Esophagus (tissue), 2 donors: ENCODE measurements around the gene ESR1. TPM values are rescaled to one million over a fixed set of nuclear protein-coding genes. Genes with fewer than 3 reads are reported as not detected.
"Not testable (repeated sequence)": the region's sequence is repeated elsewhere in the genome, so short reads cannot be mapped to it uniquely, and the experiment has no call there.

Experiments
- H3K27ac ChIP-seq, 2 donors: one replicate each; pipeline ENCODE4 v1.5.1; 2013; ENCODE audit warnings: low read depth in 2 of 2, mild to moderate bottlenecking in 2 of 2, inconsistent platforms in 1 of 2, low read length in 1 of 2, moderate library complexity in 1 of 2
- H3K27me3 ChIP-seq, 2 donors: one replicate each; pipeline ENCODE4 v1.6.1; 2013; ENCODE audit warnings: low read length in 2 of 2, control low read depth in 1 of 2, mild to moderate bottlenecking in 1 of 2; ENCODE audit not compliant: insufficient read depth in 2 of 2, control insufficient read depth in 1 of 2
- H3K36me3 ChIP-seq, 2 donors: one replicate each; pipeline ENCODE4 v1.6.1; 2013; ENCODE audit warnings: low read length in 1 of 2; ENCODE audit not compliant: control insufficient read depth in 2 of 2, insufficient read depth in 2 of 2
- H3K4me1 ChIP-seq, 2 donors: one replicate each; pipeline ENCODE4 v1.6.1; 2013; ENCODE audit warnings: low read length in 1 of 2; ENCODE audit not compliant: control insufficient read depth in 2 of 2, insufficient read depth in 2 of 2
- H3K4me3 ChIP-seq, 2 donors: one replicate each; pipeline ENCODE4 v1.5.1; 2013; ENCODE audit warnings: low read length in 2 of 2, mild to moderate bottlenecking in 2 of 2, low read depth in 1 of 2, moderate library complexity in 1 of 2
- H3K9me3 ChIP-seq, 2 donors: one replicate each; pipeline ENCODE4 v1.6.1; 2013; ENCODE audit warnings: mild to moderate bottlenecking in 2 of 2, low read depth in 1 of 2, low read length in 1 of 2, moderate library complexity in 1 of 2; ENCODE audit not compliant: control insufficient read depth in 2 of 2, insufficient read depth in 1 of 2
- WGBS, 2 donors: extraction: QIAGEN DNeasy Blood & Tissue Kit; methylation state at CpG; one replicate each; pipeline ENCODE4 v1.1.7; 2013; 5-methylcytosine and 5-hydroxymethylcytosine counted together
- polyA plus RNA-seq, 2 donors: library from polyadenylated mRNA; stranded (reverse); fragments of 200-250 nt; gene quantifications; one replicate each; pipeline ENCODE4 v1.2.3, GENCODE V29; 2013
- donor health status: healthy with polysubstance abuse.
- donor health status: Bipolar disorder and iron deficiency.

The ESR1 gene
- polyA plus RNA-seq, 2 donors = 0.05 to 0.14 TPM

DNA sequence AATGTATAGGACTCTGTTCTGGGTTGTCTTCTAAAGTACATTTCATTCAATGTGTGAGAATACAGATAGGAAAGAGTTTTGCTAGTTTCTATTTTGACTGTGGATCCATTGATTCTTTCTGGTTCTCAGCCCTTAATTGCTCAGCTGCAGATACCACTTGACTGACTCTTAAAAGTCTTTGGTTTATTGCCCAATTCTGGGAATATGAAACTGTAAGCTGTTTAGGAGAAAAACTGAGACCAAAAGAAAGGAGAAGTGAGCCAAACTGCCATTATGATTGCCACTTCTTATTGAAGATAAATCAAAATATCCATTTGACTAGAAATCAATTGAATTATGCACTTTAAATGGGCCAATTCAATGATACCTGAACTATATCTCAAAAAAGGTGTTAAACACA is 211.4 kb downstream of the ESR1 start:
- no peaks in the 10 kb centered on the region for H3K36me3 ChIP-seq
- no peak overlapping the region for H3K27ac ChIP-seq
- H3K27me3 ChIP-seq = no peaks in the 10 kb centered on the region
- H3K4me3 ChIP-seq = no peak overlapping the region
- no peaks in the 10 kb centered on the region for H3K4me1 ChIP-seq
- H3K9me3 ChIP-seq = no peaks in the 10 kb centered on the region

GRCh38 chr6:152022303-152022702 is 214.8 kb downstream of the ESR1 start:
- H3K9me3 ChIP-seq = no peaks in the 10 kb centered on the region
- 86 to 93% methylated on average over 4 of the region's 4 CpGs for WGBS, 2 donors
- no peaks in the 10 kb centered on the region for H3K36me3 ChIP-seq
- H3K4me1 ChIP-seq = no peaks in the 10 kb centered on the region
- H3K27me3 ChIP-seq = no peaks in the 10 kb centered on the region
- no peak overlapping the region for H3K27ac ChIP-seq
- no peak overlapping the region for H3K4me3 ChIP-seq

GRCh38 chr6:152023613-152024012 is 216.1 kb downstream of the ESR1 start:
- Histone ChIP-seq H3K4me3 (no peak overlapping the region), H3K27me3 (no peaks in the 10 kb centered on the region)
- WGBS, 2 donors = 79 to 84% methylated on average over 2 of the region's 2 CpGs

DNA sequence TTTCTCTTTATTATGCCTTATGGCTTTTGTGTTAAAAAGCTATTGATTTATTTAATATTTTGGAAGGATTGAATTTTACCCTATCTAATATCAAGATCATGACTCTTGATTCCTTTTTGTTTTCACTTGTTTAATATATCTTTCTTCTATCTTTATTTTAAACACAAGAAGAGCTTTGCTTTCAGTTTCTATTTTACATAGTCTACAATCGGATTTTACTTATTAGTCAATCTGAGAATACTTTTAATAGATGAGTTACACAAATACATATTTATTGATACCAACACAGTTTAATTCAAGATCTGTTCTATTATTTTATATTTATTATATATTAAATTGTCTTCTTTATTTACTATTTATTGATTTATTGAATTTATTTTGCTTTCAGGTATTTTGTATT is 218.8 kb downstream of the ESR1 start:
- Histone ChIP-seq H3K27me3 (no peaks in the 10 kb centered on the region), H3K9me3 (no peaks in the 10 kb centered on the region), H3K4me1 (no peaks in the 10 kb centered on the region), H3K36me3 (no peaks in the 10 kb centered on the region), H3K4me3 (no peak overlapping the region), H3K27ac (no peak overlapping the region)
- WGBS, 2 donors = 27 to 37% methylated on average over 1 of the region's 1 CpG

More at GRCh38 chr6:152023613-152024012, 216.1 kb downstream of the ESR1 start:
- Histone ChIP-seq H3K9me3 (no peaks in the 10 kb centered on the region), H3K4me1 (no peaks in the 10 kb centered on the region), H3K36me3 (no peaks in the 10 kb centered on the region), H3K27ac (no peak overlapping the region)

DNA sequence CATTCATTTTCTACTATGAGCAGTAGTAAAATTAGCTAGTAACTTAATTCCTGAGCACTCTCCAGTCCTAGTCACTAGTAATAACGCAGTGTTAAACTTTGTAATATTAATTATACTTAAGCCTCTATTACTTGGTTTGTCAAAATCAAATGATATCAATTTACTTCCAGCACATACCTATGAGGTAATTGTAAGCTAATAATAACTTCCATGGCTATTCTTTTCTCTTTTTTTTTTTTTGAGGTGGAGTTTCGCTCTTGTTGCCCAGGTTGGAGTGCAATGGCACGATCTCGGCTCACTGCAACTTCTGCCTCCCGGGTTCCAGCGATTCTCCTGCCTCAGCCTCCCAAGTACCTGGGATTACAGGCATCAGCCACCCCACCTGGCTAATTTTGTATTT is 219.3 kb downstream of the ESR1 start:
- H3K4me1 ChIP-seq, H3K36me3 ChIP-seq, H3K9me3 ChIP-seq, H3K4me3 ChIP-seq, H3K27ac ChIP-seq, H3K27me3 ChIP-seq: not testable (repeated sequence)
- 92 to 93% methylated on average over 6 of the region's 6 CpGs for WGBS, 2 donors

GRCh38 chr6:152033765-152034164 is 226.3 kb downstream of the ESR1 start:
- not testable (repeated sequence) for H3K9me3 ChIP-seq
- 87% methylated on average over 3 to 4 of the region's 4 CpGs for WGBS, 2 donors

DNA sequence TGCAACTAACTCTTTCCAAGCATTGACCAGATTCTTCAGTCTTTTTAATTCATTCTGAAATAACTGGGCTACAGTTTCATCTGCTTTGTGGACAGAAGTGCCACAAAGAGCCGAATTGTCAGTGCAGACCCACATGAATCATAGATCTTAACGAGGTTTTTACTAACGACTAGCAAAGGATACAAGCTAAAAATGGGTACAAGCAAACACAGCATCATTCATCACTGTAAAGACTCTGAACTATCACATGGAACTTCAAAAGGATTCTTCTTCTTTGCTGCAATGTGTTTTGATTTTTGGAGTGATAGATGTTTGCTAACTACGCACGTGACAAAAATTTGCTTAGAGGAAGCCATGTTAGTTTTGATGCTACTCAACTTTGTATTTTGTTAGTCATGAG is 227.1 kb downstream of the ESR1 start:
- Histone ChIP-seq H3K36me3 (no peaks in the 10 kb centered on the region), H3K4me1 (no peaks in the 10 kb centered on the region), H3K27me3 (no peaks in the 10 kb centered on the region), H3K4me3 (no peak overlapping the region), H3K27ac (no peak overlapping the region), H3K9me3 (no peaks in the 10 kb centered on the region)
- 72 to 74% methylated on average over 5 of the region's 5 CpGs for WGBS, 2 donors

More at GRCh38 chr6:152033765-152034164, 226.3 kb downstream of the ESR1 start:
- H3K4me1 ChIP-seq, H3K27ac ChIP-seq, H3K27me3 ChIP-seq, H3K4me3 ChIP-seq, H3K36me3 ChIP-seq: not testable (repeated sequence)

GRCh38 chr6:152046118-152046517 is 238.6 kb downstream of the ESR1 start:
- no peaks in the 10 kb centered on the region for H3K4me1 ChIP-seq
- H3K4me3 ChIP-seq = no peak overlapping the region
- no peak overlapping the region for H3K27ac ChIP-seq
- no peaks in the 10 kb centered on the region for H3K9me3 ChIP-seq
- H3K36me3 ChIP-seq = no peaks in the 10 kb centered on the region
- 65 to 81% methylated on average over 2 of the region's 2 CpGs for WGBS, 2 donors
- no peaks in the 10 kb centered on the region for H3K27me3 ChIP-seq

- H3K27me3 ChIP-seq = no peaks in the 10 kb centered on the region
- H3K4me1 ChIP-seq = no peaks in the 10 kb centered on the region
- H3K4me3 ChIP-seq = no peak overlapping the region
- no peaks in the 10 kb centered on the region for H3K36me3 ChIP-seq
- H3K9me3 ChIP-seq = no peaks in the 10 kb centered on the region
- H3K27ac ChIP-seq = no peak overlapping the region
Observed at GRCh38 chr6:152048921-152049320, 241.4 kb downstream of the ESR1 start.

GRCh38 chr6:152049502-152049901 is 242.0 kb downstream of the ESR1 start:
- Histone ChIP-seq H3K27ac (no peak overlapping the region), H3K27me3 (no peaks in the 10 kb centered on the region), H3K4me3 (no peak overlapping the region), H3K36me3 (no peaks in the 10 kb centered on the region), H3K9me3 (no peaks in the 10 kb centered on the region), H3K4me1 (no peaks in the 10 kb centered on the region)
- WGBS, 2 donors = 37 to 49% methylated on average over 3 of the region's 3 CpGs
